ENCODE measurements around the gene COPG1. TPM values are rescaled to one million over a fixed set of nuclear protein-coding genes. Genes with fewer than 3 reads are reported as not detected.

Gene COPG1
- total and polyA plus RNA-seq, 10 of the 15 experiments (the other 5 are each of a cell fraction or from before 2014, with no cell fraction given) = 54.8 to 143 (median 91.2) TPM

DNA sequence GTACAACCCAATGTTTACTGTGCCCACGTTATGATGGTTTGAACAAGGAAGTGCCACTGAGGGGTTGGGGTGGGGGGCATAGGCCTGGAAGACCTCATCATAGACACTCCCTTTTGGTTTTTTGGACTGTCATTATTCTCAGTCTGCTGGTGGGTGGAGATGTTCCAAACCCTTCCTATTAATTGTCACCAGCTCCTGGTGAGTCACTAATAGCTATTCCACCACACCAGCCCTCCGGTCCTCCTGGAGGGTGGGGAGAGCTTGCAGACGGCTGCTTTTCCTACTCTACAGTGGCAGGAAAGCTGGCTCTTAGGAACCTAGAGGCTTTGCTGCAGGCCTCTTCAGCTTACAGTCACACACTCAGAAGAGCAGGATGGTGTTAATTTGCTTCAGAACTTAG, 9.0 kb upstream of the COPG1 start:
- no peaks in the 10 kb centered on the region for H4K20me1 ChIP-seq (ENCODE audit: control insufficient read depth, insufficient read depth)
- 54% methylated on average over 3 of the region's 3 CpGs for WGBS (ENCODE audit: insufficient coverage, insufficient replicate concordance, low lambda C conversion rate, missing lambda C conversion rate)
- no peak overlapping the region for H3K4me2 ChIP-seq (ENCODE audit: control insufficient read depth, insufficient read depth)
- no peak overlapping the region for H3K9ac ChIP-seq (ENCODE audit: control insufficient read depth, insufficient read depth, low read length)
- BruUV-seq (replicated peaks) = no TSS peak
- TF ChIP-seq, protein P1, sequence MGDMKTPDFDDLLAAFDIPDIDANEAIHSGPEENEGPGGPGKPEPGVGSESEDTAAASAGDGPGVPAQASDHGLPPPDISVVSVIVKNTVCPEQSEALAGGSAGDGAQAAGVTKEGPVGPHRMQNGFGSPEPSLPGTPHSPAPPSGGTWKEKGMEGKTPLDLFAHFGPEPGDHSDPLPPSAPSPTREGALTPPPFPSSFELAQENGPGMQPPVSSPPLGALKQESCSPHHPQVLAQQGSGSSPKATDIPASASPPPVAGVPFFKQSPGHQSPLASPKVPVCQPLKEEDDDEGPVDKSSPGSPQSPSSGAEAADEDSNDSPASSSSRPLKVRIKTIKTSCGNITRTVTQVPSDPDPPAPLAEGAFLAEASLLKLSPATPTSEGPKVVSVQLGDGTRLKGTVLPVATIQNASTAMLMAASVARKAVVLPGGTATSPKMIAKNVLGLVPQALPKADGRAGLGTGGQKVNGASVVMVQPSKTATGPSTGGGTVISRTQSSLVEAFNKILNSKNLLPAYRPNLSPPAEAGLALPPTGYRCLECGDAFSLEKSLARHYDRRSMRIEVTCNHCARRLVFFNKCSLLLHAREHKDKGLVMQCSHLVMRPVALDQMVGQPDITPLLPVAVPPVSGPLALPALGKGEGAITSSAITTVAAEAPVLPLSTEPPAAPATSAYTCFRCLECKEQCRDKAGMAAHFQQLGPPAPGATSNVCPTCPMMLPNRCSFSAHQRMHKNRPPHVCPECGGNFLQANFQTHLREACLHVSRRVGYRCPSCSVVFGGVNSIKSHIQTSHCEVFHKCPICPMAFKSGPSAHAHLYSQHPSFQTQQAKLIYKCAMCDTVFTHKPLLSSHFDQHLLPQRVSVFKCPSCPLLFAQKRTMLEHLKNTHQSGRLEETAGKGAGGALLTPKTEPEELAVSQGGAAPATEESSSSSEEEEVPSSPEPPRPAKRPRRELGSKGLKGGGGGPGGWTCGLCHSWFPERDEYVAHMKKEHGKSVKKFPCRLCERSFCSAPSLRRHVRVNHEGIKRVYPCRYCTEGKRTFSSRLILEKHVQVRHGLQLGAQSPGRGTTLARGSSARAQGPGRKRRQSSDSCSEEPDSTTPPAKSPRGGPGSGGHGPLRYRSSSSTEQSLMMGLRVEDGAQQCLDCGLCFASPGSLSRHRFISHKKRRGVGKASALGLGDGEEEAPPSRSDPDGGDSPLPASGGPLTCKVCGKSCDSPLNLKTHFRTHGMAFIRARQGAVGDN (IDR thresholded peaks at IDR 0.05) = no peak
- TF ChIP-seq STAT1 (conservative IDR thresholded peaks at IDR 0.05) (no peak), POLR2A (IDR thresholded peaks at IDR 0.05; ENCODE audit: low read depth, low read length) (no peak), IKZF2 (IDR thresholded peaks at IDR 0.05) (no peak)
- no peak overlapping the region for H2AFZ ChIP-seq (ENCODE audit: control insufficient read depth, low read depth, low read length)
- ChIA-PET RAD21 (ENCODE audit: unreplicated experiment) (interaction anchor here (1.4 to 1.5 kb wide), 2 partner anchors 9 to 187 kb away, joined by 3 to 5 read pairs; partner anchors contain the start of gene COPG1), POLR2A (interaction anchor here (0.6 kb wide), 1 partner anchor 119 kb away, joined by 5 read pairs; the partner anchor contains the start of gene RAB43), CTCF (interaction anchor here (1.2 to 5.2 kb wide), 4 partner anchors 66 to 270 kb away, joined by 3 to 39 read pairs (median 8); no protein-coding TSS in a partner anchor), SMC1A (ENCODE audit: uncharacterized antibody, unreplicated experiment) (interaction anchor here (1.1 to 1.4 kb wide), 3 partner anchors 78 to 365 kb away, joined by 3 to 10 read pairs (median 3); no protein-coding TSS in a partner anchor)
- no peaks in the 10 kb centered on the region for H3K36me3 ChIP-seq (ENCODE audit: control insufficient read depth in 2 of 2, insufficient read depth in 2 of 2, low read length in 1 of 2)
- H3K27me3 ChIP-seq (replicated peaks in 1 of 2; ENCODE audit: control insufficient read depth in 2 of 2, insufficient read depth in 2 of 2, low read length in 1 of 2) = no peaks in the 10 kb centered on the region
- H3K4me3 ChIP-seq = no peak overlapping the region
- peaks cover 7% of the 10 kb centered on the region; the same call in 1 of the 2 replicates for H3K4me1 ChIP-seq (ENCODE audit: control insufficient read depth, insufficient read depth, low read length)
- in situ Hi-C loops (cut with MboI) = loop anchor here (5.0 kb wide), 1 partner anchor 183 kb away; no protein-coding TSS in a partner anchor
- H3K27ac ChIP-seq (ENCODE audit: control insufficient read depth, insufficient read depth) = no peak overlapping the region
- intact Hi-C loops (cut with micrococcal nuclease; ENCODE audit: unreplicated experiment) = no loop called here
- ATAC-seq (no peak), FAIRE-seq (no peak), DNase-seq (ENCODE audit: low read depth, low spot score) (no peak)
- no peaks in the 10 kb centered on the region for H3K79me2 ChIP-seq (ENCODE audit: control insufficient read depth, insufficient read depth, low read length)
- no peaks in the 10 kb centered on the region for H3K9me3 ChIP-seq (replicated peaks; ENCODE audit: control insufficient read depth, insufficient read depth, low read length)
